ENCODE data around the gene PRKCH.

- TF ChIP-seq BHLHE40 (IDR thresholded peaks at IDR 0.05; ENCODE audit: low read depth, low read length) = no peak
- no peak for TF ChIP-seq CTCF (IDR thresholded peaks at IDR 0.05)
- no peak for TF ChIP-seq POLR2A (IDR thresholded peaks at IDR 0.05; ENCODE audit: low read length)
- no peak for TF ChIP-seq MAZ (IDR thresholded peaks at IDR 0.05; ENCODE audit: borderline replicate concordance, low read depth, low read length)
- no peak for TF ChIP-seq RCOR1 (IDR thresholded peaks at IDR 0.05; ENCODE audit: low read depth, low read length)
- TF ChIP-seq RNF2 (IDR thresholded peaks at IDR 0.05; ENCODE audit: borderline replicate concordance, low read depth) = no peak
- TF ChIP-seq HDAC2 (IDR thresholded peaks at IDR 0.05) = no peak
- no peak for TF ChIP-seq CHD2 (IDR thresholded peaks at IDR 0.05; ENCODE audit: low read length, partially characterized antibody)
- no peak for TF ChIP-seq USF2 (IDR thresholded peaks at IDR 0.05)
- no peak for TF ChIP-seq MAFK (IDR thresholded peaks at IDR 0.05; ENCODE audit: partially characterized antibody)
- no peak for TF ChIP-seq ZFP36 (IDR thresholded peaks at IDR 0.05; ENCODE audit: borderline replicate concordance, partially characterized antibody)
- no peak for TF ChIP-seq PHF8 (IDR thresholded peaks at IDR 0.05; ENCODE audit: borderline replicate concordance, low read depth)
Measured at GRCh38 chr14:61574514-61574807, 253.1 kb downstream of the PRKCH start.

Data from A549 (cell line).